ENCODE results near the gene PALB2.

DNA sequence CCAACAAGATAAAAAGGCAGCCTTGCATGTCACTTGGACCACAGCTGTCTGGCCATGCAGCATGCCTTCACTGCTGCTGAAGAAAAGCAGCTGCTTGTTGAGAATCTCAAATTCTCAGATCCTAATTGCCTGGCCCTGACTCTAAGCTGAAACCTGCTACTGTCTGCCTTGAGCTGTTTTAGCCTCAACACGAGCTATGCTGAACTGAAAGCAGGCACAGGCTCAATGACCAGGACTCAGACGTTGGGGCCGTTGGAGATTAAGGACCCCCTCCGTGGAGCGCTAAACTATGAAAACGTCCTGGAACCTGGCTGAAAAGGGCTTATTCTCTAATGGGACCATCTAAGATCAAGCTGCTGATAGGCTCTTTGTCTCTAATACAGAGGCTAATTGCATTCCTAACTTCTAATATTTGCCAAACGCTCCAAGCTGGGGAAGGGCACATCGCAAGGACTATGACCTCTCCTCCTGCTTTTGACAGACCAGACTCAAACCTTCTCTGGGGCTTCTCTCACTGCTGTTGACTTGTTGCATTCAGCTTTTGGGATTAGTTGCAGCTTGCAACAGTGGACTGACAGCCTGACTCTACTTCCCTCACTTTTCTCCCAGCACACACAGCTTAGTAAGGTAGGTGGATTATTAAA, 33.0 kb upstream of the PALB2 start:
- no peak for TF ChIP-seq POLR2A (IDR thresholded peaks at IDR 0.05)
- TF ChIP-seq, protein P1, sequence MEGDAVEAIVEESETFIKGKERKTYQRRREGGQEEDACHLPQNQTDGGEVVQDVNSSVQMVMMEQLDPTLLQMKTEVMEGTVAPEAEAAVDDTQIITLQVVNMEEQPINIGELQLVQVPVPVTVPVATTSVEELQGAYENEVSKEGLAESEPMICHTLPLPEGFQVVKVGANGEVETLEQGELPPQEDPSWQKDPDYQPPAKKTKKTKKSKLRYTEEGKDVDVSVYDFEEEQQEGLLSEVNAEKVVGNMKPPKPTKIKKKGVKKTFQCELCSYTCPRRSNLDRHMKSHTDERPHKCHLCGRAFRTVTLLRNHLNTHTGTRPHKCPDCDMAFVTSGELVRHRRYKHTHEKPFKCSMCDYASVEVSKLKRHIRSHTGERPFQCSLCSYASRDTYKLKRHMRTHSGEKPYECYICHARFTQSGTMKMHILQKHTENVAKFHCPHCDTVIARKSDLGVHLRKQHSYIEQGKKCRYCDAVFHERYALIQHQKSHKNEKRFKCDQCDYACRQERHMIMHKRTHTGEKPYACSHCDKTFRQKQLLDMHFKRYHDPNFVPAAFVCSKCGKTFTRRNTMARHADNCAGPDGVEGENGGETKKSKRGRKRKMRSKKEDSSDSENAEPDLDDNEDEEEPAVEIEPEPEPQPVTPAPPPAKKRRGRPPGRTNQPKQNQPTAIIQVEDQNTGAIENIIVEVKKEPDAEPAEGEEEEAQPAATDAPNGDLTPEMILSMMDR (IDR thresholded peaks at IDR 0.05): no peak
